SK-N-SH (cell line): ENCODE measurements around the gene GIGYF1.

Source experiments
- CTCF ChIP-seq: fragments of 200-600 bp; sonication (generic); IDR thresholded peaks from 2 replicates; pipeline ENCODE4 v1.6.1; 2017; ENCODE audit warnings: antibody characterized with exemption, mild to moderate bottlenecking, moderate library complexity
- EP300 ChIP-seq, 2 experiments: IDR thresholded peaks; 2 replicates each; pipeline versions ENCODE4 v1.4.0 to v1.6.1; 2012; ENCODE audit warnings: borderline replicate concordance in 1 of 2, low read depth in 1 of 2, low read length in 1 of 2
- GABPA ChIP-seq: IDR thresholded peaks from 2 replicates; pipeline ENCODE4 v1.4.0; 2012; ENCODE audit warnings: low read depth, mild to moderate bottlenecking
- GATA2 ChIP-seq: sonication (generic); formaldehyde crosslinking; IDR thresholded peaks from 2 replicates; pipeline ENCODE4 v1.5.0; 2020; ENCODE audit warnings: mild to moderate bottlenecking, missing genetic modification reagents
- JUND ChIP-seq: IDR thresholded peaks from 2 replicates; pipeline ENCODE4 v1.4.0; 2012
- MAX ChIP-seq: IDR thresholded peaks from 2 replicates; pipeline ENCODE4 v1.4.0; 2012; ENCODE audit warnings: low read depth
- RAD21 ChIP-seq: IDR thresholded peaks from 2 replicates; pipeline ENCODE4 v1.6.1; 2012; ENCODE audit warnings: mild to moderate bottlenecking, low read length
- REST ChIP-seq: IDR thresholded peaks from 2 replicates; pipeline ENCODE4 v1.6.1; 2012; ENCODE audit warnings: mild to moderate bottlenecking, low read depth, low read length, moderate library complexity
- TAF1 ChIP-seq: IDR thresholded peaks from 2 replicates; pipeline ENCODE4 v1.6.1; 2012; ENCODE audit warnings: low read depth, mild to moderate bottlenecking, low read length, moderate library complexity, borderline replicate concordance
- USF2 ChIP-seq: fragments of 150-350 bp; IDR thresholded peaks from 2 replicates; pipeline ENCODE4 v1.6.1; 2017; ENCODE audit warnings: antibody characterized with exemption, low read length, low read depth, borderline replicate concordance

- TF ChIP-seq EP300 (IDR thresholded peaks at IDR 0.05; ENCODE audit: borderline replicate concordance in 1 of 2, low read depth in 1 of 2, low read length in 1 of 2) (no peak), USF2 (no peak), GATA2 (CRISPR knock-in tag) (no peak), JUND (no peak), RAD21 (no peak), MAX (no peak), CTCF (no peak), REST (no peak), GABPA (0 out of 2 replicates have a peak, but pooled peaks have one; percentile 12), TAF1 (no peak)
Observed at GRCh38 chr7:100679927-100680575, 14.0 kb downstream of the GIGYF1 start.
